Stomach smooth muscle (tissue), 2 donors: ENCODE results near the gene FZR1.

Experiments
- H3K27ac ChIP-seq: one replicate; pipeline ENCODE4 v1.7.0; 2013; ENCODE audit warnings: mild to moderate bottlenecking, low read length, inconsistent platforms
- H3K27me3 ChIP-seq, 2 donors: one replicate each; pipeline ENCODE4 v1.7.0; 2013; ENCODE audit warnings: low read length in 2 of 2; ENCODE audit not compliant: insufficient read depth in 2 of 2, control insufficient read depth in 1 of 2
- H3K36me3 ChIP-seq, 2 donors: one replicate each; pipeline ENCODE4 v1.7.0; 2013; ENCODE audit warnings: low read length in 2 of 2; ENCODE audit not compliant: control insufficient read depth in 2 of 2, insufficient read depth in 2 of 2
- H3K4me1 ChIP-seq: one replicate; pipeline ENCODE4 v1.7.0; 2013; ENCODE audit warnings: low read length; ENCODE audit not compliant: control insufficient read depth, insufficient read depth
- H3K4me3 ChIP-seq, 2 donors: one replicate each; pipeline ENCODE4 v1.7.0; 2013; ENCODE audit warnings: low read length in 2 of 2
- H3K9ac ChIP-seq, 2 donors: one replicate each; pipeline ENCODE4 v1.7.0; 2013; ENCODE audit warnings: low read length in 2 of 2, mild to moderate bottlenecking in 1 of 2
- H3K9me3 ChIP-seq, 2 donors: one replicate each; pipeline ENCODE4 v1.7.0; 2013; ENCODE audit warnings: low read length in 2 of 2; ENCODE audit not compliant: control insufficient read depth in 2 of 2
- donor health status: healthy.
- donor health status: Pancreatic carcinoma.

The FZR1 gene

DNA sequence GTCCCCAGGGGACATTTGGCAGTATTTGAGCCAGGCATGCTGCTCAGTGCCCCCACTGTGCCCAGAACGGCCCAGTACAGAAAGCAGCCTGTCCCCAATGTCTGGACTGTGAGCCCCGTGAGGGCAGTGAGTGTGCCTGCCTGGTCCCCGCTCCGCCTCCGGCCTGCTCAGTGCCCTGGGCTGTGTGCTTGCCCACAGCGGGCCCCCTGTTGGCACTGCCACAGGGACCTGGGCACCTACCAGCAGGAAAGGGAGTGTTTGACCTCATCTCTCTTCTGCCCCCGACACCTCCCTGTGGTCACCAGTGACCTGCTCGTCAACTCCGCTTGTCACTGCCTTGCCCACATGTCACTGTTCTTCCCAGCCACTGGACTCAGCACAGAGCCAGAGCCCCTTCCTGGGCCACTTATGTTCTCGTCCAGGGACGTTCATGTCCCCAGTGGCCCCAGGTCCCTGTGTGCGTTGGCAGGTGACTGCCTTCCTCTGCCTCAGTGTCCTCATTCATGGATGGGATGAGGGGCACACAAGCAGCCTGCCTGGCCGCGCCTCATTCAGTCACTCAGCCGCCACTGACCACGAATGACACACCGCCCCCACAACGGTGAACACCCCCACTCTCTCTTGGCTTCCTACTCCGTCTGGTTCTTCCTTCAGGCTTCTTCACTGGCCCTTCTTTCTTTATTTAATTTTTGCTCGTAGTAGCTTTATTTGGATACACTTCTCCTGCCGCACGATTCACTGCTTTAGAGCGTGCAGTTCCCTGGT lies 2.8 kb downstream of the FZR1 start:
- Histone ChIP-seq H3K4me3 (no peak overlapping the region), H3K4me1 (peaks cover 27% of the 10 kb centered on the region), H3K9ac (no peak overlapping the region), H3K36me3 (no peaks in the 10 kb centered on the region), H3K27me3 (no peaks in the 10 kb centered on the region), H3K27ac (peak overlapping the region; percentile 18), H3K9me3 (no peaks in the 10 kb centered on the region)

DNA sequence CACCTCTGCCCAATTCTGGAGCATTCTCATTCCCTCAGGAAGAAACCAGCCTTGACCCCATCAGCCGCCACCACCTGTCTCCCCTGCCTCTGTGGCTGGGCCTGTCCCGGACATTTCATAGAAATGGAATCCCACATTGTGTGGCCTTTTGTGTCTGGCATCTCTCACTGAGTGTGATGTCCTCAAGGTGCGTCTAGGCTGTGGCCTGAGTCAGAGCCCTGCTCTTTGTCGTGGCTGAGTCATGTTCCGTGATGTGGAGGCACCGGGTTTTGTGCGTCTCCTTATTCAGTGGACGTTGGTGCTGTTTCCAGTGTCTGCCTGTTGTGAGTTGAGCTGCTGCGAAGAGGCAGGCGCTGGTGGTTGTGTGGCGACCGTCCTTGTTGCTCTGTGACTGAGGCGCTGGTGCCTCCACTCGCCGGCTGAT lies 3.5 kb downstream of the FZR1 start:
- peaks cover 27% of the 10 kb centered on the region for H3K4me1 ChIP-seq
- no peaks in the 10 kb centered on the region for H3K9me3 ChIP-seq
- H3K36me3 ChIP-seq = no peaks in the 10 kb centered on the region
- H3K27me3 ChIP-seq = no peaks in the 10 kb centered on the region
- no peak overlapping the region for H3K9ac ChIP-seq
- H3K4me3 ChIP-seq = no peak overlapping the region
- peak overlapping the region; percentile 18 for H3K27ac ChIP-seq

DNA sequence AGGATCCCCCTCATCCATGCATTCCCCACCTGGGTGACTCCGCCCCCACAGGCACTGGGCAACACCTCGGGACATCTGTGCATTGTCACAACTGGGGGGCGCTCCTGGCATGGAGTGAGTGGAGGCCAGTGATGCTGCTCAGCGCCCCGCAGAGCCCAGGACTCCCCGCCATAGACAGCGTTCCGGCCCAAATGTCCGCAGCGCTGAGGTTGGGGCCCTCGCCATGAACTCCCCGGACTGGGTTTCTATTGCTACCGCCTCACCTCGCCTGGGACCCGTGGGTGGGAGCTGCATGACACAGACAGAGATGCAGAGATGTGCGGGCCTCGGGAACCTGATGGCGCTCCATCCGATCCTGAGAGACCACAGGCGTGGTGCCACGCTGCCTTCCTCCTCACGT lies 4.6 kb downstream of the FZR1 start:
- Histone ChIP-seq H3K9ac (no peak overlapping the region), H3K27ac (no peak overlapping the region), H3K4me1 (peaks cover 24% of the 10 kb centered on the region), H3K9me3 (no peaks in the 10 kb centered on the region), H3K36me3 (no peaks in the 10 kb centered on the region), H3K27me3 (no peaks in the 10 kb centered on the region), H3K4me3 (no peak overlapping the region)

DNA sequence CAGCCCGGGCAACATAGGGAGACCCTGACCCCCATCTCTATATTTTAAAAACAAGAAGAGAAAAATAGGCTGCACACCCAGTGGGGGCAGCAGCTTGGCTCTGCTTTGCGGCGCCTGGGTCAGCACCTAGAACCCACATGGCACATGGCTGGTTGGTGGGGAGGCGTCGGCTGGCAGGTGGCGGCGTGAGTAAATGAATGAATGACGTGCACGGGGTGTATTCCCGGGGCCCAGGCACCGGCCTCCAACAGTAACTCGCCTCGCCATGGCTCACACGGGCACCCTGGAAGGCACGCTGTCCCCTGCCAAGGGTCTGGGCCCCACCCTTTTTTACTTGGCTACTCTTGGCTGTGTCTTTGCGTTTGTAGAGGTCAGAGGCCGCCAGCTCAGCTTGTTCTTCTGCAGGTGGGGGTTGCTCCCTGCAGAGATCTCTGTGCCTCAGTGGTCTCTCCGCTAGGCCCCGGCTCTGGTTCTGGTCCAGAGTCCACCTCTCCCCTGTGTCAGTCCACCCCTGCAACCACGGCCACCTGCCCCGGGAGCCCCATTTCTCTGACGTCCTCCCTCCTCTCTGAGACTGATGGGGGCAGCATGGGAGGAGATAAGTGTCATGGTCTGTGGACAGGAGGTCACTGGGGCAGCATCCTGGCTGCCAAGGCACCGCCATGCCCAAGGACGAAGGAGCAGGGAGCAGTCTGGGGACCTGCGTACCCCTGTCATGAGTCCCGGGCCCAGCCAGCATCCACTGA lies 5.6 kb downstream of the FZR1 start:
- no peaks in the 10 kb centered on the region for H3K36me3 ChIP-seq
- peaks cover 30% of the 10 kb centered on the region for H3K4me1 ChIP-seq

DNA sequence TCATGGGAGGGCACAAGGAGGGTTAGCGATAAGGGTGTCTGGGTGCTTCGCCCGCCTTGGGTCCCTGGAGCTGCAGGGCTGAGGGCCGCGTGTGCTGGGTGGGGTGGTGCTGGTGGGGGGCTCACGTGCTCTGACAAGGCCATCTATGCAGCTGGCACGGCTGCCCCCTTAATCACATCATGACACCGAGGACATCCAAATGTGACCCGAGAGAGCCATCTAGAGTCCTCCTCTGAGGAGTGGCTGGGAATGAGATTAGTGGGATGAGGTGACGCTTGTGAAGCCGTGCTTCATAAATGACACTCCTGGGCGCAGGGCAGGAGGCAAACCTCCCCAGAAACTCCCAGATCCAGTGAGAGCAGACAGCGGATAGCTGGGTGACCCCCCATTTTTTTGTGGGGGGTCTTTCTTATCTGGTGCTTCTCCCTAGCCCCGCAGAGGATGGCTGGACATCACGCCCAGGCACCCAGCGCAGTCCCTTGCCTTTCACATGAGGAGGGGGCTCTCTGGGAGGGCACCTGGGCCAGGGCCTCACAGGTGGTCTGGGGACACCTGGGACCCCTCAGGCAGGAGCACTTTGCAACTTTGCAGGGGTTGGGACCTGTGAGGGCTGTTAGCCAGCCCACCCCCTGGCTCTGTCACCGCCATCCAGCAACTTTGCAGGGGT lies 6.6 kb downstream of the FZR1 start:
- H3K9ac ChIP-seq = no peak overlapping the region
- H3K27me3 ChIP-seq = no peaks in the 10 kb centered on the region
- no peak overlapping the region for H3K27ac ChIP-seq
- H3K4me3 ChIP-seq = no peak overlapping the region
- no peaks in the 10 kb centered on the region for H3K36me3 ChIP-seq
- H3K9me3 ChIP-seq = no peaks in the 10 kb centered on the region
- peaks cover 24% of the 10 kb centered on the region for H3K4me1 ChIP-seq

More for the DNA sequence above, 5.6 kb downstream of the FZR1 start:
- Histone ChIP-seq H3K4me3 (no peak overlapping the region), H3K27ac (no peak overlapping the region), H3K27me3 (no peaks in the 10 kb centered on the region), H3K9me3 (no peaks in the 10 kb centered on the region), H3K9ac (no peak overlapping the region)

DNA sequence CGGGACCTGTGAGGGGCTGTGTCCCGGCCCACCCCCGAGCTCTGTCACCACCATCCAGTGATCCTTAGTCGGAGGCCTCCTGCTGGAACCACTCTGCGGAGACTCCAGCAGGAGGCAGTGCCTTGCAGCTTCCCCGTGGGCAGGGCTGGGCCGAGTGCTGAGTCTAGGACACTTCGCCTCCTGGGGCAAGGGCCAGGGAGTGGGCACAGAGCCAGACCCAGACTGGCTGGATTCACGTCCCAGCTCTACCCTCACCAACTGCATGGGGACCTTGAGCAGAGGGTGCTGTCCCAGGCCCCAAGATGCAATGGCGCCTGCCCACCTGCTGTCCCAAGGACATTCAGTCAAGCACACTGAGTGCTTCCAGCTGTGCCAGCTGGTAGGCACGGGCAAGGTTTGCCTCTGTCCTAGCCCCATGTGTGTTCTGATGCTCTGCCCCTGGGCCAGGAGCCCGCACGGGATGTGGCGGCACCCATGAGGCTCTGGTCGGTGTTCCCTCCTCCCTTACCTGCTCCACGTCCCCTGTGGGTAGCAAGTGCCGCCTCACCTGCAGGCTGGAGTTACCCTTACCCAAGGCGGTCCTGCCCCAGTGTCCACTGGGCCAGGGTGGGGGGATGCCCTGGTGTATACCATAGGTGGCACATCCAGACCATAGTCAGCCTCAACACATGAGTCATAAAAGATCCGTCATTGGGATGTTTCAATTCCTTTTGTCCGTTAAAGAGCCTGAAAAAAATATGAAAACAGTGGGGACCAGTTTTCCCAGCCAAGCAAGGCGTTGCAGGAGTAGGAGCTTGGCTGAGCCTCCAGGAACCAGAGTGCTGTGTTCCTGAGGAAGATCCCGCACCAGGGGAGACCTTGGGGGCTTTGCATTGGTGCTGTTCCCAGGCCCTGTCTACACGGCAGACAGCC lies 7.4 kb downstream of the FZR1 start:
- Histone ChIP-seq H3K4me1 (peaks cover 23% of the 10 kb centered on the region), H3K36me3 (no peaks in the 10 kb centered on the region), H3K4me3 (no peak overlapping the region), H3K9me3 (no peaks in the 10 kb centered on the region), H3K9ac (no peak overlapping the region), H3K27me3 (no peaks in the 10 kb centered on the region), H3K27ac (no peak overlapping the region)

DNA sequence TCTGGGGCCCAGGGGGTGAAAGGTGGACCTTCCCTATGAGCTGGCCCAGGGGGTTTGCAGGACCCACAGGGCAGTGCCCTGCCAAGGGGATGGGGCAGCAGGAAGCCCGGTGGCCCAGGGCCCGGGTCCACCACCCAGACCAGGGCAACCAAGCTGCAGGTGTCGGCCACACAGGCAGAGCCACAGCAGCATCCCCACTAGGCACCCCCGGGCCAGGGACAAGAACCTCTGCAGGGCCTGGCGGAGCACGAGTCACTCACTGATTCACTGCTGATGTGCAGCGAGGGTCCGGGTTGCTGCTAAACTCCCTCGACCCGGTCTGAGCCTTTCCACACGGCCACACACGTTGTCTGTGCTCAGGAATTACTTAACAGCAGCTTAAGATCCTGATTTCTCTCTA lies 8.8 kb downstream of the FZR1 start:
- no peak overlapping the region for H3K4me3 ChIP-seq
- H3K4me1 ChIP-seq = peaks cover 16% of the 10 kb centered on the region
- H3K9ac ChIP-seq = no peak overlapping the region
- no peaks in the 10 kb centered on the region for H3K9me3 ChIP-seq
- peaks cover 0 to 4% of the 10 kb centered on the region in 2 donors for H3K36me3 ChIP-seq
- H3K27me3 ChIP-seq = no peaks in the 10 kb centered on the region
- no peak overlapping the region for H3K27ac ChIP-seq

DNA sequence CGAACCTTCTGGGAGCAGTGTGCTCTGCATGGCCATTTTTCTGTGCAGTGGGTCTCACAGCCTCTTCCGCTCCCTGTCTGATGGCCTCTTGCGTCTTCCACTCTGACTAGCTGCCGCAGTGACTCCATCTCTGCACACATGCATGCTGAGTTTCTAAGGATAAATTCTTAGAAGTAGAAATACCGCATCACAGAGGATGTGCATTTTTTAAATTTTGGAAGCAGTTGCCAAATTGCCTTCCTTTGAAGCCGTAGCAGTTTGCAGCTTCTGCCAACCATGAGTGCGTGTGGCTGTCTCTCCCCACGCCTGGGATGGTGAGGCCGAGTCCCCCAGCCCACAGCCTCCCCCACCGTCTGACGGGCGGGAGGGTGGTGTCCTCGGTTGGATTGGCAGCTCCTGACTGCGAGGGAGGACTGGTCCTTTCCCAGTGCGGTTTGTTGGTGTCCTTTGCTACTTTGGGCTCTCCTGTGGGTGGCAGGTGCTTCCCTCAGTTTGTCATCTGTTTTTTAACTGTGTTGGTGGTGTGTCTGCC lies 9.8 kb downstream of the FZR1 start:
- H3K9ac ChIP-seq = no peak overlapping the region
- H3K36me3 ChIP-seq = peaks cover 0 to 4% of the 10 kb centered on the region in 2 donors
- no peak overlapping the region for H3K27ac ChIP-seq
- H3K27me3 ChIP-seq = no peaks in the 10 kb centered on the region
- no peak overlapping the region for H3K4me3 ChIP-seq
- peaks cover 21% of the 10 kb centered on the region for H3K4me1 ChIP-seq
- H3K9me3 ChIP-seq = no peaks in the 10 kb centered on the region

DNA sequence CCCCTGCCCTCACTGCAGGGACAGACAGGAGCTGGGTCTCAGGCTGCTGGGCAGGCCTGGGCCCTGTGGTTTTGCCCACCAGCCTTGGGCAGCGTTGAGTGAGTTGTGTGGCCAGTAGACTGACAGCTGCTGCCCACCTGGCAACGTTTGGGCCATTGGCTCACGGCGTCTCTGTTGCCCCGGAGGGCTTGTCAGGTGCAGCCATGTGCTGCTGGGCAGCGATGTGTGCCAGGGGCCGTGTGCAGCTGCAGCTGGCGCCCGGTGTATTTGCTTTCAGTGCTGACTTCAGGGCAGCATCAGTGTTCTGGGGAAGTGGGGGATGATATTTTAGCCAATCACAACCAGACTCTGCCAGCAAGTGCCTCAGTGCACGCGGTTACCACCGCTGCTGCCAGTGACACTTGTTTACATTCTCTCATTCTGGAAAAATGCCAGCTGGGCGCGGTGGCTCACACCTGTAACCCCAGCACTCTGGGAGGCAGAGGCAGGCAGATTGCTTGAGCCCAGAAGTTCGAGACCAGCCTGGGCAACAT lies 10.6 kb downstream of the FZR1 start:
- H3K27me3 ChIP-seq = no peaks in the 10 kb centered on the region
- no peak overlapping the region for H3K9ac ChIP-seq
- peaks cover 18% of the 10 kb centered on the region for H3K4me1 ChIP-seq
- H3K4me3 ChIP-seq = no peak overlapping the region
- no peaks in the 10 kb centered on the region for H3K9me3 ChIP-seq
- no peak overlapping the region for H3K27ac ChIP-seq
- peaks cover 0 to 4% of the 10 kb centered on the region in 2 donors for H3K36me3 ChIP-seq

DNA sequence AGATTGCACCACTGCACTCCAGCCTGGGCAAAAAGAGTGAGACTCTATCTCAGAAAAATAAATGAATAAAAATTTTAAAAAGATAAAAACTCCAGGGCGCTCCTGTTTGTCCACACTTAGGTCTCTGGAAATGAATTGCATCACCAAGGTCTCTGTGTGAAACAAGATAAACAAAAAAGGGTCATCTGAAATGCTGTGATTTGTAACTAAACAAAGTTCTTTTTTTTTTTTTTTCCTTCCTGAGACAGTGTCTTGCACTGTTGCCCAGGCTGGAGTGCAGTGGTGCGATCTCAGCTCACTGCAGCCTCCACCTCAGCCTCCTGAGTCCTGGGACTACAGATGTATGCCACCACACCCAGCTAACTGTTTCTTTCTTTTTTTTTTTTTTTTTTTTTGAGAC lies 11.5 kb downstream of the FZR1 start:
- peaks cover 17% of the 10 kb centered on the region for H3K4me1 ChIP-seq
- H3K9ac ChIP-seq = no peak overlapping the region
- H3K4me3 ChIP-seq = no peak overlapping the region
- H3K27ac ChIP-seq = no peak overlapping the region
- no peaks in the 10 kb centered on the region for H3K27me3 ChIP-seq
- H3K36me3 ChIP-seq = peaks cover 0 to 7% of the 10 kb centered on the region in 2 donors
- no peaks in the 10 kb centered on the region for H3K9me3 ChIP-seq
